A549 (cell line): Measurements from ENCODE around the gene DACT3. TPM values are rescaled to one million over a fixed set of nuclear protein-coding genes. Genes with fewer than 3 reads are reported as not detected.

Experiments used
- ATAC-seq, 2 experiments: fragments of 200-7000 bp in 1 of 2; fragments of >200 bp in 1 of 2; cut with Nextera tagmentation in 1 of 2; cut with Tn5 transposase in 1 of 2; 3 replicates each; pipeline versions ENCODE4 v1.8.0 to v1.9.1; 2018 to 2020; ENCODE audit warnings: mild to moderate bottlenecking in 1 of 2, moderate library complexity in 1 of 2
- CTCF ChIA-PET: fragments of 300-600 bp; sonication (Branson Sonifier 250); formaldehyde crosslinking; extraction: SDS; loops from one replicate; lab custom pipeline; 2021; ENCODE audit warnings: antibody characterized with exemption, inconsistent platforms; lab: Yijun Ruan, JAX
- POLR2A ChIA-PET: fragments of 350-600 bp; formaldehyde crosslinking; extraction: SDS; loops from one replicate; lab custom pipeline; 2021; ENCODE audit warnings: antibody characterized with exemption, inconsistent platforms; lab: Yijun Ruan, JAX
- DNase-seq, 2 experiments: peaks; one replicate each; pipeline versions ENCODE4 v3.0.0 to v3.0.0-alpha.2; 2011 to 2016; ENCODE audit warnings: low read depth in 1 of 2, low spot score in 1 of 2
- FAIRE-seq: peaks from 2 replicates; lab custom pipeline; 2011; peaks lifted over from hg19 to GRCh38; lab: Jason Lieb, UNC
- H3K27ac ChIP-seq, 2 experiments: fragments of >200 bp; sonication (Bioruptor Twin); formaldehyde crosslinking; 3 replicates each; pipeline ENCODE4 v1.5.1; 2016 to 2017
- H3K4me1 ChIP-seq: fragments of >200 bp; sonication (Bioruptor Twin); formaldehyde crosslinking; 3 replicates; pipeline ENCODE4 v1.6.1; 2016
- H3K4me2 ChIP-seq: fragments of >200 bp; sonication (Bioruptor Twin); formaldehyde crosslinking; 3 replicates; pipeline ENCODE4 v1.6.1; 2016
- H3K4me3 ChIP-seq: fragments of >200 bp; sonication (Bioruptor Twin); formaldehyde crosslinking; 3 replicates; pipeline ENCODE4 v1.5.1; 2016
- H3K9me3 ChIP-seq: fragments of >200 bp; sonication (Bioruptor Twin); formaldehyde crosslinking; 3 replicates; pipeline ENCODE4 v1.6.1; 2016
- CHD2 ChIP-seq: fragments of 150-350 bp; IDR thresholded peaks from 2 replicates; pipeline ENCODE4 v1.6.1; 2014; ENCODE audit warnings: low read length; ENCODE audit not compliant: partially characterized antibody
- CHD4 ChIP-seq: fragments of 200-600 bp; sonication (generic); IDR thresholded peaks from 2 replicates; pipeline ENCODE4 v1.6.1; 2016; ENCODE audit warnings: antibody characterized with exemption, mild to moderate bottlenecking, borderline replicate concordance
- EHF ChIP-seq: fragments of 250-450 bp; sonication (Bioruptor Pico); IDR thresholded peaks from 2 replicates; pipeline ENCODE4 v1.5.0; 2020; ENCODE audit warnings: mild to moderate bottlenecking
- FOSB ChIP-seq: fragments of 250-450 bp; sonication (Bioruptor Pico); IDR thresholded peaks from 2 replicates; pipeline ENCODE4 v1.5.0; 2020; ENCODE audit warnings: mild to moderate bottlenecking, moderate library complexity
- FOSL2 ChIP-seq, 2 experiments: fragments of 450-650 bp in 1 of 2; fragments of >200 bp in 1 of 2; sonication (Bioruptor Twin) in 1 of 2; formaldehyde crosslinking; IDR thresholded peaks; 2 replicates each; pipeline versions ENCODE4 v1.5.0 to v1.6.1; 2016 to 2020; ENCODE audit warnings: mild to moderate bottlenecking in 1 of 2, moderate library complexity in 1 of 2
- FOXS1 ChIP-seq: fragments of 250-450 bp; sonication (Bioruptor Pico); IDR thresholded peaks from 2 replicates; pipeline ENCODE4 v1.5.0; 2020; ENCODE audit warnings: mild to moderate bottlenecking, moderate library complexity
- HEYL ChIP-seq: fragments of 250-450 bp; sonication (Bioruptor Pico); IDR thresholded peaks from 2 replicates; pipeline ENCODE4 v1.8.0; 2021; ENCODE audit warnings: mild to moderate bottlenecking, moderate library complexity
- JUNB ChIP-seq: fragments of >200 bp; sonication (Bioruptor Twin); formaldehyde crosslinking; IDR thresholded peaks from 2 replicates; pipeline ENCODE4 v1.6.1; 2016
- KDM5A ChIP-seq: fragments of 200-600 bp; sonication (generic); IDR thresholded peaks from 2 replicates; pipeline ENCODE4 v1.6.1; 2016; ENCODE audit warnings: antibody characterized with exemption, mild to moderate bottlenecking
- MAZ ChIP-seq: fragments of 150-350 bp; IDR thresholded peaks from 2 replicates; pipeline ENCODE4 v1.6.1; 2014; ENCODE audit warnings: antibody characterized with exemption, low read depth, low read length, borderline replicate concordance
- NFE2L2 ChIP-seq: fragments of 150-350 bp; conservative IDR thresholded peaks from 2 replicates; pipeline ENCODE4 v1.6.1; 2014; ENCODE audit warnings: low read length
- RAD21 ChIP-seq, 2 experiments: fragments of >200 bp in 1 of 2; sonication (Bioruptor Twin) in 1 of 2; formaldehyde crosslinking in 1 of 2; IDR thresholded peaks in 1 of 2; conservative IDR thresholded peaks in 1 of 2; 2 replicates in 1 of 2; 3 replicates in 1 of 2; pipeline ENCODE4 v1.6.1; 2012 to 2018; ENCODE audit warnings: inconsistent platforms in 1 of 2
- REST ChIP-seq: fragments of 200-600 bp; sonication (generic); IDR thresholded peaks from 2 replicates; pipeline ENCODE4 v1.6.1; 2016; ENCODE audit warnings: antibody characterized with exemption, mild to moderate bottlenecking, moderate library complexity
- RFX5 ChIP-seq: fragments of 450-650 bp; IDR thresholded peaks from 2 replicates; pipeline ENCODE4 v1.7.1; 2014; ENCODE audit warnings: antibody characterized with exemption, mild to moderate bottlenecking, moderate library complexity
- TFCP2L1 ChIP-seq: fragments of 250-450 bp; sonication (Bioruptor Pico); IDR thresholded peaks from 2 replicates; pipeline ENCODE4 v1.5.0; 2021; ENCODE audit warnings: mild to moderate bottlenecking
- TP53 ChIP-seq: fragments of 250-450 bp; sonication (Bioruptor Pico); IDR thresholded peaks from 2 replicates; pipeline ENCODE4 v1.5.0; 2021; ENCODE audit warnings: mild to moderate bottlenecking, moderate library complexity
- ZC3H11A ChIP-seq: fragments of 450-650 bp; IDR thresholded peaks from 2 replicates; pipeline ENCODE4 v1.6.1; 2014; ENCODE audit warnings: antibody characterized with exemption, mild to moderate bottlenecking
- ZFP36 ChIP-seq: fragments of 450-650 bp; IDR thresholded peaks from 2 replicates; pipeline ENCODE4 v1.6.1; 2014; ENCODE audit warnings: borderline replicate concordance; ENCODE audit not compliant: partially characterized antibody
- ZNF302 ChIP-seq: fragments of 250-450 bp; sonication (Bioruptor Pico); IDR thresholded peaks from 2 replicates; pipeline ENCODE4 v1.9.0; 2021; ENCODE audit warnings: inconsistent platforms, mild to moderate bottlenecking, moderate library complexity
- ZSCAN20 ChIP-seq: fragments of 250-450 bp; sonication (Bioruptor Pico); IDR thresholded peaks from 2 replicates; pipeline ENCODE4 v1.8.0; 2022; ENCODE audit warnings: mild to moderate bottlenecking, moderate library complexity
- WGBS: methylation state at CpG from one replicate; pipeline ENCODE4 v1.1.6; 2017; ENCODE audit errors: missing lambda C conversion rate; 5-methylcytosine and 5-hydroxymethylcytosine counted together
- polyA plus RNA-seq, 4 experiments: library from polyadenylated mRNA; depleted of rRNA in 3 of 4; stranded (reverse); fragments of >200 nt; fragmentation: RNase III in 1 of 4; extraction: RNeasy Plus Mini Kit Qiagen cat#74134 plus additional on column Dnase treatment in 1 of 4; gene quantifications; 2 replicates in 3 of 4; 3 replicates in 1 of 4; pipeline ENCODE4 v1.2.3, GENCODE V29; 2011 to 2017
- TF ChIP-seq, protein P1 (sequence below): fragments of 450-650 bp; IDR thresholded peaks from 2 replicates; pipeline ENCODE4 v1.6.1; 2014; ENCODE audit warnings: antibody characterized with exemption
- TF ChIP-seq, protein P2 (sequence below): fragments of >200 bp; sonication (Bioruptor Twin); formaldehyde crosslinking; IDR thresholded peaks from 3 replicates; pipeline ENCODE4 v1.6.1; 2016

The DACT3 gene
- polyA plus RNA-seq, 2 of the 4 experiments (the other 2 are of a cell fraction), result 0.32 to 0.36 TPM

- Histone ChIP-seq H3K4me3 (no peak overlapping the region), H3K9me3 (no peaks in the 10 kb centered on the region), H3K4me1 (no peaks in the 10 kb centered on the region; the same call in 2 of the 3 replicates), H3K4me2 (no peak overlapping the region), H3K27ac (no peak overlapping the region)
- 91% methylated on average over 30 of the region's 30 CpGs for WGBS
- no peak for ATAC-seq
- no peak for FAIRE-seq
- ChIA-PET POLR2A (interaction anchor here (3.4 kb wide), 1 partner anchor 9 kb away, joined by 13 read pairs; the partner anchor contains the start of gene CALM3), CTCF (interaction anchor here (0.6 to 34.1 kb wide), 9 partner anchors 3 to 144 kb away, joined by 3 to 737 read pairs (median 11); partner anchors contain the start of genes CALM3, DACT3, GNG8 and PTGIR)
- DNase-seq, result no peak
- TF ChIP-seq ZC3H11A (no peak), FOXS1 (CRISPR knock-in tag) (no peak), FOSB (CRISPR knock-in tag) (no peak), ZFP36 (no peak), CHD2 (no peak), ZSCAN20 (no peak), HEYL (CRISPR knock-in tag) (no peak), JUNB (no peak)
- TF ChIP-seq, protein P1, sequence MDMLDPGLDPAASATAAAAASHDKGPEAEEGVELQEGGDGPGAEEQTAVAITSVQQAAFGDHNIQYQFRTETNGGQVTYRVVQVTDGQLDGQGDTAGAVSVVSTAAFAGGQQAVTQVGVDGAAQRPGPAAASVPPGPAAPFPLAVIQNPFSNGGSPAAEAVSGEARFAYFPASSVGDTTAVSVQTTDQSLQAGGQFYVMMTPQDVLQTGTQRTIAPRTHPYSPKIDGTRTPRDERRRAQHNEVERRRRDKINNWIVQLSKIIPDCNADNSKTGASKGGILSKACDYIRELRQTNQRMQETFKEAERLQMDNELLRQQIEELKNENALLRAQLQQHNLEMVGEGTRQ, result no peak
Observed at GRCh38 chr19:46609511-46610412, 51.2 kb downstream of the DACT3 start.

DNA sequence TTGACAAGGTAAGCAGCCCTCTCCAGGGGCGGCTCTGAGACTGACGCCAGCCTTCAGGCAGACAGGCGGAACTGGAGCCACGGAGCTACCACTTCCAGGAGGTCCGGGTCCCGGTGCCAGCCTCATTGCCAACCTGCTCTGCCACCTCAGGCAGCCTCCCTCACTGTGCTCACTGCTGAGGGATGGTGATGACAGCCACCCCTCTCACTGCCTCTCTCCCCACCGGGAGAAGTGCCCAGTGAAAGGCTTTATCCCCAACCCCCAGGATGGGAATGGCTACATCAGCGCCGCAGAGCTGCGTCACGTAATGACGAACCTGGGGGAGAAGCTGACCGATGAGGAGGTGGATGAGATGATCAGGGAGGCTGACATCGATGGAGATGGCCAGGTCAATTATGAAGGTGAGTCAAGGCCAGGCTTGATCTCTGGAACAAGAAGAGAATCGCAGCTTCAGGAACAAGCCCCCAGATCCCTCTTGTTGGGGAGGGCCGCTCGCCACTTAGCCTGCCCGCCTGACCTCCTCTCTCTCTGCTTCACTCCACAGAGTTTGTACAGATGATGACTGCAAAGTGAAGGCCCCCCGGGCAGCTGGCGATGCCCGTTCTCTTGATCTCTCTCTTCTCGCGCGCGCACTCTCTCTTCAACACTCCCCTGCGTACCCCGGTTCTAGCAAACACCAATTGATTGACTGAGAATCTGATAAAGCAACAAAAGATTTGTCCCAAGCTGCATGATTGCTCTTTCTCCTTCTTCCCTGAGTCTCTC lies 52.2 kb downstream of the DACT3 start:
- 90% methylated on average over 27 of the region's 27 CpGs for WGBS
- no peak for FAIRE-seq
- no peak overlapping the region for H3K4me2 ChIP-seq
- TF ChIP-seq ZNF302, result no peak
- TF ChIP-seq RFX5, result no peak
- no peak for TF ChIP-seq JUNB
- TF ChIP-seq MAZ, result no peak
- no peak for TF ChIP-seq NFE2L2
- no peak for TF ChIP-seq RAD21 (conservative IDR thresholded peaks at IDR 0.05 in 1 of 2, IDR thresholded peaks at IDR 0.05 in 1 of 2)
- TF ChIP-seq, protein P2, sequence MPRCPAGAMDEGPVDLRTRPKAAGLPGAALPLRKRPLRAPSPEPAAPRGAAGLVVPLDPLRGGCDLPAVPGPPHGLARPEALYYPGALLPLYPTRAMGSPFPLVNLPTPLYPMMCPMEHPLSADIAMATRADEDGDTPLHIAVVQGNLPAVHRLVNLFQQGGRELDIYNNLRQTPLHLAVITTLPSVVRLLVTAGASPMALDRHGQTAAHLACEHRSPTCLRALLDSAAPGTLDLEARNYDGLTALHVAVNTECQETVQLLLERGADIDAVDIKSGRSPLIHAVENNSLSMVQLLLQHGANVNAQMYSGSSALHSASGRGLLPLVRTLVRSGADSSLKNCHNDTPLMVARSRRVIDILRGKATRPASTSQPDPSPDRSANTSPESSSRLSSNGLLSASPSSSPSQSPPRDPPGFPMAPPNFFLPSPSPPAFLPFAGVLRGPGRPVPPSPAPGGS, result no peak
- TF ChIP-seq TFCP2L1 (CRISPR knock-in tag), result no peak
- no peak for TF ChIP-seq FOSL2 (IDR thresholded peaks at IDR 0.05)
- TF ChIP-seq FOSL2 (CRISPR knock-in tag; IDR thresholded peaks at IDR 0.05), result no peak
- TF ChIP-seq KDM5A, result no peak
- no peak for TF ChIP-seq TP53 (CRISPR knock-in tag)
- TF ChIP-seq EHF (CRISPR knock-in tag), result no peak
- TF ChIP-seq CHD4, result no peak
- TF ChIP-seq REST, result no peak
- no peak overlapping the region for H3K27ac ChIP-seq
- CTCF ChIA-PET, result interaction anchor here (1.1 to 34.1 kb wide), 7 partner anchors 8 to 122 kb away, joined by 3 to 737 read pairs (median 4); partner anchors contain the start of genes DACT3, GNG8 and PTGIR
- ATAC-seq, result no peak
- POLR2A ChIA-PET, result no interaction called here
- H3K9me3 ChIP-seq, result no peaks in the 10 kb centered on the region
- H3K4me3 ChIP-seq, result no peak overlapping the region
- DNase-seq, result no peak
- peaks cover 6% of the 10 kb centered on the region for H3K4me1 ChIP-seq
